GM19239 (cell line): ENCODE measurements around the gene STK39.

Experiments
- DNase-seq: peaks from one replicate; pipeline ENCODE4 v3.0.0; 2011; ENCODE audit warnings: low spot score; ENCODE audit not compliant: insufficient read length
- FAIRE-seq: peaks from 2 replicates; lab custom pipeline; 2011; peaks lifted over from hg19 to GRCh38; lab: Jason Lieb, UNC

The STK39 gene

GRCh38 chr2:167944825-167945659, 302.4 kb downstream of the STK39 start:
- DNase-seq = no peak

GRCh38 chr2:167943897-167944296, 303.5 kb downstream of the STK39 start:
- no peak for FAIRE-seq
- no peak for DNase-seq

More at GRCh38 chr2:167944825-167945659, 302.4 kb downstream of the STK39 start:
- FAIRE-seq = no peak

- DNase-seq = no peak
- no peak for FAIRE-seq
These were observed 304.0 kb downstream of the STK39 start for GRCh38 chr2:167943368-167943767.

- DNase-seq (no peak), FAIRE-seq (no peak)
These were observed 304.9 kb downstream of the STK39 start for GRCh38 chr2:167942366-167943081.

GRCh38 chr2:167941604-167942003, 305.8 kb downstream of the STK39 start:
- FAIRE-seq (no peak), DNase-seq (no peak)

GRCh38 chr2:167940734-167941507, 306.5 kb downstream of the STK39 start:
- no peak for FAIRE-seq
- DNase-seq = no peak

GRCh38 chr2:167940346-167940725, 307.1 kb downstream of the STK39 start:
- no peak for FAIRE-seq
- DNase-seq = no peak

- no peak for DNase-seq
- FAIRE-seq = no peak
These were observed 307.7 kb downstream of the STK39 start for GRCh38 chr2:167939514-167940345.

GRCh38 chr2:167937403-167937802, 310.0 kb downstream of the STK39 start:
- DNase-seq (no peak), FAIRE-seq (no peak)

GRCh38 chr2:167935803-167936110, 311.6 kb downstream of the STK39 start:
- FAIRE-seq = no peak
- no peak for DNase-seq

- no peak for FAIRE-seq
These were observed 314.1 kb downstream of the STK39 start for GRCh38 chr2:167933097-167933814.

GRCh38 chr2:167932123-167932693, 315.2 kb downstream of the STK39 start:
- no peak for FAIRE-seq

More at GRCh38 chr2:167933097-167933814, 314.1 kb downstream of the STK39 start:
- DNase-seq = no peak

GRCh38 chr2:167929484-167929883, 317.9 kb downstream of the STK39 start:
- DNase-seq (no peak), FAIRE-seq (no peak)

More at GRCh38 chr2:167932123-167932693, 315.2 kb downstream of the STK39 start:
- DNase-seq = no peak

GRCh38 chr2:167928434-167928833, 319.0 kb downstream of the STK39 start:
- FAIRE-seq (no peak), DNase-seq (no peak)

- FAIRE-seq = no peak
- DNase-seq = no peak
These were observed 321.6 kb downstream of the STK39 start for GRCh38 chr2:167925758-167926157.

GRCh38 chr2:167924556-167924955, 322.8 kb downstream of the STK39 start:
- DNase-seq (no peak), FAIRE-seq (no peak)

GRCh38 chr2:167916756-167917155, 330.6 kb downstream of the STK39 start:
- FAIRE-seq = no peak
- no peak for DNase-seq

GRCh38 chr2:167914969-167915368, 332.4 kb downstream of the STK39 start:
- DNase-seq = no peak
- no peak for FAIRE-seq

GRCh38 chr2:167908786-167909185, 338.6 kb downstream of the STK39 start:
- FAIRE-seq (peak; percentile 14), DNase-seq (no peak)
